GM13977 (cell line): ENCODE data around the gene PRR14L.
"Not testable (repeated sequence)": the region's sequence is repeated elsewhere in the genome, so short reads cannot be mapped to it uniquely, and the experiment has no call there.

Experiments
- DNase-seq: peaks from one replicate; pipeline ENCODE4 v3.0.0; 2012; ENCODE audit warnings: low spot score
- in situ Hi-C: fragments of 300-500 bp; cut with MboI; formaldehyde crosslinking; loops from one replicate; pipeline ENCODE4 v1.12.0; 2022; ENCODE audit warnings: low sequenced_read_pairs, low pct_unique_long_range_greater_than_20kb, mixed read lengths, inconsistent platforms; ENCODE audit not compliant: unreplicated experiment
- TF ChIP-seq, protein P1 (sequence below): IDR thresholded peaks from 2 replicates; pipeline ENCODE4 v1.5.1; 2012; ENCODE audit warnings: mild to moderate bottlenecking, control low read depth; ENCODE audit not compliant: insufficient read depth; ENCODE audit errors: extremely low read depth, missing control alignments

Gene PRR14L

DNA sequence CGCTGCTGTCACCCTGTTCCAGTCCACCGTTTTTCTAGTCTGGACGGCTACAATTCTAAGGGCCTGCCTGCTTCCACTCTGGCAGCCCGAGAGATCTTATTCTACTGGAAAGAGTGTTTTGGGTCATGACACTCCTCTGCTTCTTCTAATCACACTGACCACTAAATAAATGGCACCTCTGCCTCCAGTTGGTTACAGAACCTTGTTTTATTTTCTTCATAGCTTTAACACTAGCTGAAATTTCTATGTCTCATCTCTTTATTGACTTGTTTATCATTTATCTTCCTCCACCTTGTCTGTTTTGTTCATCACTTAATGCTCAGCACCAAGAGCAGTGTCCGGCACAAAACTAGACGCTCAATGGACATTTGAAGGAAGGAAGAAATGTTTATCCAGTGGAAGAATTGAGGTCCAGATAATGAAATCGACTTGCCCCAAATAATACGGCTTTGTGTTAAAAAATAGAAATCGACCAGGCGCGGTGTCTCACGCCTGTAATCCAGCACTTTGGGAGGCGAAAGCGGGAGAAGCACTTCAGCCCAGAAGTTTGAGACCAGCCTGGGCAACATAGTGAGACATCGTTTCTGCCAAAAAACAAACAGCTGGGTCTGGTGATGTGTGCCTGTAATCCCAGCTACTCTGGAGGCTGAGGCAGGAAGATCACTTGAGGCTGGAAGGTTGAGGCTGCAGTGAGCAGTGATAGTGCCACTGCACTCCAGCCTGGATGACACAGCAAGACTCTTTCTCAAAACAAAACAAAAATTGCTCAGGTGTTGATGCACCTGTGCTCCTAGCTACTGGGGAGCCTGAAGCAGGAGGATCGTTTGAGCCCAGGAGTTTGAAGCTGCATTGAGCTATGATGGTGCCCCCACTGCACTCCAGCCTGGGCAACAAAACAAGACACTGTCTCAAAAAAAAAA lies 693 bp upstream of the PRR14L start:
- in situ Hi-C loops, result no loop called here
- no peak for DNase-seq
- TF ChIP-seq, protein P1, sequence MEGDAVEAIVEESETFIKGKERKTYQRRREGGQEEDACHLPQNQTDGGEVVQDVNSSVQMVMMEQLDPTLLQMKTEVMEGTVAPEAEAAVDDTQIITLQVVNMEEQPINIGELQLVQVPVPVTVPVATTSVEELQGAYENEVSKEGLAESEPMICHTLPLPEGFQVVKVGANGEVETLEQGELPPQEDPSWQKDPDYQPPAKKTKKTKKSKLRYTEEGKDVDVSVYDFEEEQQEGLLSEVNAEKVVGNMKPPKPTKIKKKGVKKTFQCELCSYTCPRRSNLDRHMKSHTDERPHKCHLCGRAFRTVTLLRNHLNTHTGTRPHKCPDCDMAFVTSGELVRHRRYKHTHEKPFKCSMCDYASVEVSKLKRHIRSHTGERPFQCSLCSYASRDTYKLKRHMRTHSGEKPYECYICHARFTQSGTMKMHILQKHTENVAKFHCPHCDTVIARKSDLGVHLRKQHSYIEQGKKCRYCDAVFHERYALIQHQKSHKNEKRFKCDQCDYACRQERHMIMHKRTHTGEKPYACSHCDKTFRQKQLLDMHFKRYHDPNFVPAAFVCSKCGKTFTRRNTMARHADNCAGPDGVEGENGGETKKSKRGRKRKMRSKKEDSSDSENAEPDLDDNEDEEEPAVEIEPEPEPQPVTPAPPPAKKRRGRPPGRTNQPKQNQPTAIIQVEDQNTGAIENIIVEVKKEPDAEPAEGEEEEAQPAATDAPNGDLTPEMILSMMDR, result no peak

DNA sequence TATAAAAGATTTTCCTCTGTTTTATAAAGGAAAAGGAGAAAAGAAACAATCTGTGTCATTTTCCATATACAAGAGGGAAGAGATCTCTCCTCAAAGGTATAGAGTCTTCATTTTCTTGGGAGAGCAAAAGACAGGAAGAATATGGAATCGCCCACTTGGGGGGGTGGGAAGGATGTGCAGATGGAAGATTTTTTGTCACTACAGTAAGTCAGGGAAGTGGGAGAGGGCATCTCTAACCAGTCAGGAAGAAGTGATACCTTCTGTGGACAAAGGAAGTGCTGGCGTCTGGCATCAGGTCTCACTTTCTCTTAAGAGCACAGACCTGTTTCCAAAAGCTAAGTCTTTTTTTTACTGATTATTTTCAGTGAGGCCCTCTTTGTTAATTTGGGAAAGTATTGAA lies 1.4 kb downstream of the PRR14L start:
- no peak for DNase-seq
- TF ChIP-seq, protein P1, result no peak

DNA sequence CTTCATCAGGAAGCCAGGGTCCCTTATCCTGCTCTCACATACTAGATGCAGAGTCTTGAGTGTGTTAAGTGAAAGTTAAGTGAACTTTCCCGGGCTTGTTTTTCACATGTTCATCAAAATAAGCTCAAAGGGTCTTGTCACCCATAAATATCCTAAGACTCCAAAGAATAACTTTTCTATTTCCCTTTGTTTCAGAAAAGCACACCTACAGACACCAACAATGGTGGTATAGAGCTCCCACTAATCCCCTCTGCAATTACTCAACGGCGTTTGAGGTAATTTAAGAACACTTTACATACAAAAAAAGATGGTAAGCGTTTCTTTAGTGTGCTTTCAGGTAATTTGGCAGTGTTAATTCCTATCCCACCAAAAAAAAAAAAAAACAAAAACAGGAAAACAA lies 2.5 kb downstream of the PRR14L start:
- in situ Hi-C loops, result no loop called here
- TF ChIP-seq, protein P1, result no peak
- DNase-seq, result no peak

More for the DNA sequence above, 1.4 kb downstream of the PRR14L start:
- in situ Hi-C loops, result no loop called here

DNA sequence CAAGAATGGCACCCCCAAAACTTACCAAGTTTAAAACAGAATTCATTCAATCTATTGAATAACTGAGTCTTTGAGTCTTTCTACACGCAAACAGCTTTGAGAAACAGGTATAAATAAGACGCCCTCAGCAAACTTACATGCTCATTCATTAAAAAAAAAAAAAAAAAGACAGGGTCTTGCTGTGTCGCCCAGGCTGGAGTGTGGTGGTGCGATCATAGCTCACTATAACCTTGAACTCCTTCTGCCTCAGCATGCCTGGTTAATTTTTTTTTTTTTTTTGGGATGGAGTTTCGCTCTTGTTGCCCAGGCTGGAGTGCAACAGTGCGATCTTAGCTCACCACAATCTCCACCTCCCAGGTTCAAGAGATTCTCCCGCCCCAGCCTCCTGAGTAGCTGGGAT lies 6.1 kb downstream of the PRR14L start:
- in situ Hi-C loops, result no loop called here
- DNase-seq, result no peak
- TF ChIP-seq, protein P1, result no peak

DNA sequence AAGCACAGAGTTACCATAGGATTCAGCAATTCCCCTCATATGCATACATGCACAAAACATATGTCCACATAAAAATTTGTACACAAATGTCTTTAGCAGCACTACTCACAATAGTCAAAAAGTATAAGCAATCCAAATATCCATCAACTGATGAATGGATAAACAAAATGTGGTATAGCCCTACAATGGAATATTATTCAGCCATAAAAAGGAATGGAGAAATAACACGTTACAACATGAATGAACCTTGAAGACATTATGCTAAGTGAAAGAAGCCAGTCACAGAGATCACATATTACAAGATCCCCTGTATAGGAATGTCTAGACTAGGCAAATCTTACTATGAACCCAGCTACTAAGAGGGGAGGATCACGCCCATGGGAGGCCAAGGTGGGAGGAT lies 7.2 kb downstream of the PRR14L start:
- no peak for DNase-seq
- in situ Hi-C loops, result no loop called here
- TF ChIP-seq, protein P1, result no peak

DNA sequence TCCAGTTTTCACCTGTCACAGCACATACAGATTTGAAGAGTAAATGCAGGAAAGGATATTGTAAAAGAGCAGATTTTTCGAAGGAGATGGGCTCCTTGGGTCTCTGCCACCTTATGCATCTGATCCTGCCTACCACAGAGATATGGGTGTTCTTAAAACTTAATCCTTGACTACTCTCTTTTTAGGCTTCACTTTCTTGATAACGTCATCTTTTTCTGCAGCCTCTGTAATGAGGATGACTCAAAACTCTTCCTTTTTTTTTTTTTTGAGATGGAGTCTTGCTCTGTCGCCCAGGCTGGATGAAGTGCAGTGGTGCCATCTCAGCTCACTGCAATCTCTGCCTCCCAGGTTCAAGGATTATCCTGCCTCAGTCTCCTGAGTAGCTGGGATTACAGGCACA lies 7.8 kb downstream of the PRR14L start:
- TF ChIP-seq, protein P1, result no peak
- DNase-seq, result no peak
- in situ Hi-C loops, result no loop called here

DNA sequence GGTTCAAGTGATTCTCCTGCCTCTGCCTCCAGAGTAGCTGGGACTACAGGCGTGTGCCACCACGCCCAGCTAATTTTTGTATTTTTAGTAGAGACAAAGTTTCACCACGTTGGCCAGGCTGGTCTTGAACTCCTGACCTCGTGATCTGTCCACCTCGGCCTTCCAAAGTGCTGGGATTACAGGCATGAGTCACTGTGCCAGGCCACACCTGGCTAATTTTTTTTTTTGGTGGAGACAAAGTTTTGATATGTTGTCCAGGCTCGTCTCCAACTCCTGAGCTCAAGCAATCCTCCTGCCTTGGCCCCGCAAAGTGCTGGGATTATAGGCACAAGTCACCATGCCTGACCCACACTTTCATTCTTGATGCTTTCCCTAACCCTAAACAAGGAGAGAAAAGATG lies 9.6 kb downstream of the PRR14L start:
- in situ Hi-C loops, result not testable (repeated sequence)

More for the DNA sequence above, 9.6 kb downstream of the PRR14L start:
- DNase-seq, result not testable (repeated sequence)
